ENCODE data around the gene EYA3.

The EYA3 gene

DNA sequence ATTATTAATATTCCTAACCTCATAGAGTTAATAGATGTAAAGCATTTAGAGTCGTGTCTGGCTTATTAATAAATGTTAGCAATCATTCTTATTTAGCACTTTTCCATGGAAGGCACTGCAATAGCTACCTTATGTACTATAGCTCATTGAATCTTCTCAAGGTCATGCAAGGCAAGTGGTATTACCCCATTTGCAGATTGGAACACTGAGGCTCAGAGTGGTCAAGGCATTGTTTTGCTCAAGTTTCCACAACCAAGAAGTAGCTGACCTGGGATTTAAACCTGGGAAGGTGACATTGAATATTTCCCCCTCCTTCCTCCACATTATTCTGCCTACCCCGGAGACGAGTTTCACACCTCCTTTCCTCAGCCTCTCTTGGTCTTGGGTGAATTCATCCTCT, 37.8 kb upstream of the EYA3 start:
- H3K4me3 ChIP-seq (ENCODE audit: low read depth, low read length) = peak overlapping the region; percentile 23
- DNase-seq (ENCODE audit: low read depth) = no peak
- TF ChIP-seq, protein P1, sequence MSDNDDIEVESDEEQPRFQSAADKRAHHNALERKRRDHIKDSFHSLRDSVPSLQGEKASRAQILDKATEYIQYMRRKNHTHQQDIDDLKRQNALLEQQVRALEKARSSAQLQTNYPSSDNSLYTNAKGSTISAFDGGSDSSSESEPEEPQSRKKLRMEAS (IDR thresholded peaks at IDR 0.05; ENCODE audit: low read depth, low read length) = no peak
- TF ChIP-seq POLR2A (IDR thresholded peaks at IDR 0.05; ENCODE audit: extremely low read depth, insufficient read length) = no peak
- TF ChIP-seq MYC (IDR thresholded peaks at IDR 0.05; ENCODE audit: low read depth, low read length) = no peak
- TF ChIP-seq, protein P2, sequence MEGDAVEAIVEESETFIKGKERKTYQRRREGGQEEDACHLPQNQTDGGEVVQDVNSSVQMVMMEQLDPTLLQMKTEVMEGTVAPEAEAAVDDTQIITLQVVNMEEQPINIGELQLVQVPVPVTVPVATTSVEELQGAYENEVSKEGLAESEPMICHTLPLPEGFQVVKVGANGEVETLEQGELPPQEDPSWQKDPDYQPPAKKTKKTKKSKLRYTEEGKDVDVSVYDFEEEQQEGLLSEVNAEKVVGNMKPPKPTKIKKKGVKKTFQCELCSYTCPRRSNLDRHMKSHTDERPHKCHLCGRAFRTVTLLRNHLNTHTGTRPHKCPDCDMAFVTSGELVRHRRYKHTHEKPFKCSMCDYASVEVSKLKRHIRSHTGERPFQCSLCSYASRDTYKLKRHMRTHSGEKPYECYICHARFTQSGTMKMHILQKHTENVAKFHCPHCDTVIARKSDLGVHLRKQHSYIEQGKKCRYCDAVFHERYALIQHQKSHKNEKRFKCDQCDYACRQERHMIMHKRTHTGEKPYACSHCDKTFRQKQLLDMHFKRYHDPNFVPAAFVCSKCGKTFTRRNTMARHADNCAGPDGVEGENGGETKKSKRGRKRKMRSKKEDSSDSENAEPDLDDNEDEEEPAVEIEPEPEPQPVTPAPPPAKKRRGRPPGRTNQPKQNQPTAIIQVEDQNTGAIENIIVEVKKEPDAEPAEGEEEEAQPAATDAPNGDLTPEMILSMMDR (IDR thresholded peaks at IDR 0.05; ENCODE audit: low read depth, low read length) = no peak

DNA sequence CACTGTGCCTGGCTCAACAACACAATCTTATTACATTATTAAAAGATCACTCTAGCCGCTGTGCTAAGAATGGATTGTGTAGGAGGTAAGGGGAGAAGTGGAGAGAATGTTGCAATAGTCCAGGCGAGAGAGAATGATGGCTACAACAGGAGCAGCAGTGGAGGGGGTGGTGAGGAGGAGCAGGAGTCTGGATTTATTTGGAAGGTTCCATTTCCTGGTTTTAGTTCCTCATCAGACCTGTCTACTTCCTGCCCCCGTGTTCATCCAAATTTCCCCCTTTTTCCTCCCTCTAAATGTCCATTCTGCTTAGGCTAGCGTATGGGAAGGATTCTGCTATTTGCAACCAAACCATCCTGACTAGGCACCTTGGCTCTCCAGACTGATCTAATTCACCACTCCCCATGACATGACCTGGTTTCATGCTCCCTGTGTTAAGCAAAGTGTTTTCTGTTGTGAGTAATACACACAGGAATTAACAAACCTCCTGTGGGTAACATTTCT, 35.1 kb upstream of the EYA3 start:
- peak; percentile 85 for DNase-seq (ENCODE audit: low read depth)
- H3K4me3 ChIP-seq (ENCODE audit: low read depth, low read length) = no peak overlapping the region
- TF ChIP-seq MYC (IDR thresholded peaks at IDR 0.05; ENCODE audit: low read depth, low read length) (no peak), POLR2A (IDR thresholded peaks at IDR 0.05; ENCODE audit: extremely low read depth, insufficient read length) (no peak)
- TF ChIP-seq, protein P1 (IDR thresholded peaks at IDR 0.05; ENCODE audit: low read depth, low read length) = no peak
- TF ChIP-seq, protein P2 (IDR thresholded peaks at IDR 0.05; ENCODE audit: low read depth, low read length) = no peak

DNA sequence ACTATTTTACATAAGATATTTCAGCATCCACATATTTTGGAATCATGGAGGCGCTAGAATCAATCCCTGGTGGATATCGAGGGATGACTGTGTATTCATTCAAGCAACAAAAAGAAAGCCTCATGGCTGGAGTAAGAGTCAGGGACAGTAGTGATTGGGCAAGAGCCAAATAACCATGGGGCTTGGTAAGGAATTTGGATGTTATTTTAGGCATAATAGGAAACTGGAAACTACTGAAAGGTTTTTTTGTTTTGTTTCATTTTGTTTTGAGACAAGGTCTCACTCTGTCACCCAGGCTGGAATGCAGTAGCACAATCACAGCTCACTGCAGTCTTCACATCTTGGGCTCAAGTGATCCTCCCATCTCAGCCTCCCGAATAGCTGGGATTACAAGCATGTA, 33.8 kb upstream of the EYA3 start:
- TF ChIP-seq POLR2A (IDR thresholded peaks at IDR 0.05; ENCODE audit: extremely low read depth, insufficient read length) = no peak
- no peak for TF ChIP-seq MYC (IDR thresholded peaks at IDR 0.05; ENCODE audit: low read depth, low read length)
- TF ChIP-seq, protein P1 (IDR thresholded peaks at IDR 0.05; ENCODE audit: low read depth, low read length) = no peak
- TF ChIP-seq, protein P2 (IDR thresholded peaks at IDR 0.05; ENCODE audit: low read depth, low read length) = no peak
- no peak for DNase-seq (ENCODE audit: low read depth)
- H3K4me3 ChIP-seq (ENCODE audit: low read depth, low read length) = no peak overlapping the region

DNA sequence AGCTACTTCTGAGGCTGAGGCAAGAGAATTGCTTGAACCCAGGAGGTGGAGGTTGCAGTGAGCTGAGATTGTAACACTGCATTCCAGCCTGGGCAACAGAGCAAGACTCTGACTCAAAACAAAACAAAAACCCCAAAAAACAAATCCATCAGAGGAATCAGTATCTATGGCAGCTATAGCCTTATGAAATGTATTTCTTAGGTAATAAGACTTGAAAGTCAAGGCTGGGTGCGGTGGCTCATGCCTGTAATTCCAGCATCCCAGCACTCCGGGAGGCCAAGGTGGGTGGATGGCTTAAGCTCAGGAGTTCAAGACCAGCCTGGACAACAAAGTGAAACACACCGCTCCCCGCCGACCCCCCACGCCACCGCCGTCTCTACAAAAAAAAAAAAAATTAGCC, 31.1 kb upstream of the EYA3 start:
- DNase-seq (ENCODE audit: low read depth) = no peak
- H3K4me3 ChIP-seq (ENCODE audit: low read depth, low read length) = no peak overlapping the region
- TF ChIP-seq POLR2A (IDR thresholded peaks at IDR 0.05; ENCODE audit: extremely low read depth, insufficient read length) (no peak), MYC (IDR thresholded peaks at IDR 0.05; ENCODE audit: low read depth, low read length) (no peak)

DNA sequence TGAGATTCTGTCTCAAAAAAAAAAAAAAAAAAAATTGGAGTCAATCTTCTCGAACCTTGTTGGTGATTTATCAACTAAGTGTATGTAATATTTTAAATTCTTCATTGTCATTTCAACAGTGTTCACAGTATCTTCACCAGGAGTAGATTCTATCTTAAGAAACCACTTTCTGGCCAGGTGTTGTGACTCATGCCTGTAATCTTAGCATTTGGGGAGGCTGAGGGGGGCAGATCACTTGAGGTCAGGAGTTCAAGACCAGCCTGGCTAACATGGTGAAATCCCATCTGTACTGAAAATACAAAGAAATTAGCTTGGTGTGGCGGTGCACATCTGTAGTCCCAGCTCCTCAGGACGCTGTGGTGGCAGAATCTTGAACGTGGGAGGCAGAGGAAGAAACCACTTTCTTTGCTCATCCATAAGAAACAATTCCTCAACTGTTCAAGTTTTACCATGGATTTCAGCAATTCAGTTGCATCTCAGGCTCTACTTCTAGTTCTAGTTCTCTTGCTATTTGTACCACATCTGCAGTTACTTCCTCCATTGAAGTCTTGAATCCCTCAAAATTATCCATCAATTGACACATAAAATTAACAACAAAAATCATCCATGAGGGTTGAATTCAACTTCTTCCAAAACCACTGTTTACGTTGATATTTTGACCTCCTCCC, 30.4 kb upstream of the EYA3 start:
- peak; percentile 60 for DNase-seq (ENCODE audit: low read depth)
- TF ChIP-seq, protein P2 (IDR thresholded peaks at IDR 0.05; ENCODE audit: low read depth, low read length) = no peak
- TF ChIP-seq POLR2A (IDR thresholded peaks at IDR 0.05; ENCODE audit: extremely low read depth, insufficient read length) (no peak), MYC (IDR thresholded peaks at IDR 0.05; ENCODE audit: low read depth, low read length) (no peak)
- TF ChIP-seq, protein P1 (IDR thresholded peaks at IDR 0.05; ENCODE audit: low read depth, low read length) = no peak
- H3K4me3 ChIP-seq (ENCODE audit: low read depth, low read length) = no peak overlapping the region

DNA sequence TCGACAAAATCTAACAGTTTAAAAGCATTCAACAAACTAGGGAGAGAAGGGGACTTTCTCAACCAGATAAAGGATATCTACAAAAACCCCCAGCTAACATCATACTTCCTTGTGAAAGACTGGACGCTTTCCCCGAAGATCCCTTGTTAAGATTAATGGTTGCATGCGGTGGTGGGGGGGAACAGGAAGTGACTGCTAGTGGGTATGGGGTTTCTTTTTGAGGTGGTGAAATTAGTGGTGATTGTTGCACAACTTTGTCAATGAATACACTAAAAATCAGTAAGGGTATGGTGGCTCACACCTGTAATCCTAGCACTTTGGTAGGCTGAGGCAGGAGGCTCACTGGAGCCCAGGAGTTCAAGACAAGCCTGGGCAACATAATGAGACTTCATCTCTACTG, 26.9 kb upstream of the EYA3 start:
- no peak for TF ChIP-seq POLR2A (IDR thresholded peaks at IDR 0.05; ENCODE audit: extremely low read depth, insufficient read length)
- TF ChIP-seq, protein P1 (IDR thresholded peaks at IDR 0.05; ENCODE audit: low read depth, low read length) = peak; percentile 79
- peak; percentile 89 for TF ChIP-seq MYC (IDR thresholded peaks at IDR 0.05; ENCODE audit: low read depth, low read length)
- peak; percentile 96 for DNase-seq (ENCODE audit: low read depth)
- H3K4me3 ChIP-seq (ENCODE audit: low read depth, low read length) = no peak overlapping the region
